C4-2B (cell line): ENCODE data around the gene DNAH6.

Experiments
- H3K27ac ChIP-seq: fragments of 450-650 bp; 2 replicates; pipeline ENCODE4 v1.5.1; 2017
- CTCF ChIP-seq: fragments of 450-650 bp; conservative IDR thresholded peaks from 2 replicates; pipeline ENCODE4 v1.5.1; 2017; ENCODE audit warnings: mild to moderate bottlenecking
- ZFX ChIP-seq: fragments of 450-650 bp; IDR thresholded peaks from 2 replicates; pipeline ENCODE4 v1.6.1; 2017

DNAH6 gene

GRCh38 chr2:84836215-84836614 is 319.9 kb downstream of the DNAH6 start:
- H3K27ac ChIP-seq, result no peak overlapping the region
- TF ChIP-seq CTCF, result no peak
- TF ChIP-seq ZFX, result no peak

- TF ChIP-seq ZFX, result no peak
- no peak for TF ChIP-seq CTCF
- no peak overlapping the region for H3K27ac ChIP-seq
Observed at GRCh38 chr2:84838434-84839145, 322.3 kb downstream of the DNAH6 start.

GRCh38 chr2:84839851-84840250 is 323.6 kb downstream of the DNAH6 start:
- TF ChIP-seq CTCF, result no peak
- TF ChIP-seq ZFX, result no peak
- H3K27ac ChIP-seq, result no peak overlapping the region

- H3K27ac ChIP-seq, result no peak overlapping the region
- no peak for TF ChIP-seq ZFX
- TF ChIP-seq CTCF, result no peak
Observed at GRCh38 chr2:84840306-84840705, 324.0 kb downstream of the DNAH6 start.

GRCh38 chr2:84841577-84841976 is 325.3 kb downstream of the DNAH6 start:
- TF ChIP-seq ZFX, result no peak
- TF ChIP-seq CTCF, result no peak
- H3K27ac ChIP-seq, result no peak overlapping the region

- H3K27ac ChIP-seq, result no peak overlapping the region
- TF ChIP-seq CTCF (no peak), ZFX (no peak)
Observed at GRCh38 chr2:84844141-84844540, 327.8 kb downstream of the DNAH6 start.

- TF ChIP-seq ZFX, result no peak
- no peak for TF ChIP-seq CTCF
- no peak overlapping the region for H3K27ac ChIP-seq
Observed at GRCh38 chr2:84846041-84846663, 329.9 kb downstream of the DNAH6 start.
